SU-DHL-6 (cell line): ENCODE results near the gene RAB9B.
A peak's percentile ranks its signal among the peaks of the same experiment; 100 is the strongest.

Source experiments
- H2AFZ ChIP-seq: fragments of 200-600 bp; sonication (generic); 2 replicates; pipeline ENCODE4 v1.6.1; 2014; ENCODE audit warnings: low read depth, mild to moderate bottlenecking, moderate library complexity, mixed read lengths, antibody characterized with exemption, low read length; ENCODE audit not compliant: severe bottlenecking
- H3F3A ChIP-seq: fragments of 200-600 bp; shearing (Covaris generic); 2 replicates; pipeline ENCODE4 v1.6.0; 2016; ENCODE audit warnings: antibody characterized with exemption, mild to moderate bottlenecking; ENCODE audit not compliant: insufficient read depth
- H3K27ac ChIP-seq: fragments of 200-600 bp; sonication (generic); 2 replicates; pipeline ENCODE4 v1.5.1; 2016; ENCODE audit warnings: low read depth, mild to moderate bottlenecking, low read length, moderate library complexity, mixed read lengths
- H3K27me3 ChIP-seq: fragments of 200-600 bp; sonication (generic), shearing (Covaris generic); 2 replicates; pipeline ENCODE4 v1.6.0; 2014; ENCODE audit warnings: mild to moderate bottlenecking, low read length
- H3K36me3 ChIP-seq: fragments of 200-600 bp; sonication (generic); 2 replicates; pipeline ENCODE4 v1.6.1; 2014; ENCODE audit warnings: mild to moderate bottlenecking, low read length, mixed read lengths
- H3K4me2 ChIP-seq: fragments of 300-600, 200-600 bp; shearing (Covaris generic), sonication (generic); 2 replicates; pipeline ENCODE4 v1.6.0; 2014; ENCODE audit warnings: low read length, low read depth, mild to moderate bottlenecking; ENCODE audit not compliant: poor library complexity, severe bottlenecking
- H3K4me3 ChIP-seq: fragments of 200-600 bp; sonication (generic); 2 replicates; pipeline ENCODE4 v1.5.1; 2014; ENCODE audit warnings: antibody characterized with exemption, low read length, mild to moderate bottlenecking, mixed read lengths; ENCODE audit not compliant: insufficient read depth, poor library complexity, severe bottlenecking
- H3K79me2 ChIP-seq: fragments of 200-600 bp; sonication (generic); 2 replicates; pipeline ENCODE4 v1.6.1; 2014; ENCODE audit warnings: mild to moderate bottlenecking, low read length, moderate library complexity; ENCODE audit not compliant: insufficient read depth
- H3K9ac ChIP-seq: fragments of 200-600 bp; sonication (generic); 2 replicates; pipeline ENCODE4 v1.7.0; 2014; ENCODE audit warnings: mild to moderate bottlenecking, low read length
- H3K9me2 ChIP-seq: fragments of 200-600 bp; sonication (generic); replicated peaks from 2 replicates; pipeline ENCODE4 v1.6.1; 2014; ENCODE audit warnings: low read length; ENCODE audit not compliant: insufficient read depth
- H3K9me3 ChIP-seq: fragments of 200-600 bp; sonication (generic); 2 replicates; pipeline ENCODE4 v1.6.1; 2014; ENCODE audit warnings: low read length, mixed read lengths; ENCODE audit not compliant: insufficient read depth
- H4K20me1 ChIP-seq: fragments of 200-600 bp; sonication (generic); 2 replicates; pipeline ENCODE4 v1.6.1; 2014; ENCODE audit warnings: low read depth, mild to moderate bottlenecking, antibody characterized with exemption, low read length, moderate library complexity, mixed read lengths
- CTCF ChIP-seq: fragments of 200-600 bp; sonication (generic); IDR thresholded peaks from one replicate; pipeline ENCODE4 v1.5.1; 2017; ENCODE audit warnings: antibody characterized with exemption, mild to moderate bottlenecking, low read length, moderate library complexity; ENCODE audit not compliant: insufficient read depth, poor library complexity, severe bottlenecking
- EZH2phosphoT487 ChIP-seq: fragments of 200-600 bp; sonication (generic), shearing (Covaris generic); conservative IDR thresholded peaks from 2 replicates; pipeline ENCODE4 v1.6.1; 2018; ENCODE audit warnings: mild to moderate bottlenecking, antibody characterized with exemption, low read length, moderate library complexity, mixed read lengths

RAB9B gene

GRCh38 chrX:103846386-103846785 is 14.3 kb upstream of the RAB9B start:
- Histone ChIP-seq H3K9me3 (no peaks in the 10 kb centered on the region), H3F3A (no peaks in the 10 kb centered on the region), H3K4me3 (no peak overlapping the region), H3K9ac (no peak overlapping the region), H3K79me2 (no peaks in the 10 kb centered on the region), H4K20me1 (no peaks in the 10 kb centered on the region), H3K9me2 (no peaks in the 10 kb centered on the region), H3K27ac (no peak overlapping the region), H3K27me3 (no peaks in the 10 kb centered on the region), H3K36me3 (no peaks in the 10 kb centered on the region), H2AFZ (no peak overlapping the region), H3K4me2 (no peak overlapping the region)
- no peak for TF ChIP-seq CTCF
- TF ChIP-seq EZH2phosphoT487 = no peak

- Histone ChIP-seq H3K9me3 (no peaks in the 10 kb centered on the region), H3K4me3 (no peak overlapping the region), H3F3A (no peaks in the 10 kb centered on the region), H3K36me3 (no peaks in the 10 kb centered on the region), H3K27me3 (no peaks in the 10 kb centered on the region), H3K9me2 (no peaks in the 10 kb centered on the region), H2AFZ (no peak overlapping the region), H3K79me2 (no peaks in the 10 kb centered on the region), H3K9ac (no peak overlapping the region), H4K20me1 (no peaks in the 10 kb centered on the region), H3K27ac (no peak overlapping the region), H3K4me2 (no peak overlapping the region)
- TF ChIP-seq EZH2phosphoT487 (no peak), CTCF (peak; percentile 49)
These were observed 13.2 kb upstream of the RAB9B start for GRCh38 chrX:103845165-103845653.

GRCh38 chrX:103839404-103839803 is 7.3 kb upstream of the RAB9B start:
- H3K9me3 ChIP-seq = no peaks in the 10 kb centered on the region
- no peak overlapping the region for H3K9ac ChIP-seq
- H3F3A ChIP-seq = no peaks in the 10 kb centered on the region
- H3K27me3 ChIP-seq = no peaks in the 10 kb centered on the region
- no peaks in the 10 kb centered on the region for H4K20me1 ChIP-seq
- no peak overlapping the region for H3K4me3 ChIP-seq
- no peaks in the 10 kb centered on the region for H3K36me3 ChIP-seq
- no peak overlapping the region for H2AFZ ChIP-seq
- TF ChIP-seq CTCF = no peak
- TF ChIP-seq EZH2phosphoT487 = no peak
- H3K4me2 ChIP-seq = no peak overlapping the region
- no peaks in the 10 kb centered on the region for H3K79me2 ChIP-seq
- H3K27ac ChIP-seq = no peak overlapping the region
- no peaks in the 10 kb centered on the region for H3K9me2 ChIP-seq
